ACHN (cell line): Measurements from ENCODE around the gene DSE.

Experiments used
- DNase-seq: peaks from one replicate; pipeline ENCODE4 v3.0.0-alpha.2; 2015
- in situ Hi-C: cut with HindIII; loops from 2 replicates; pipeline ENCODE4 v1.10.0; 2017; ENCODE audit warnings: low sequenced_read_pairs, low pct_ligation_motif_present, low pct_unique_long_range_greater_than_20kb

DSE gene

DNA sequence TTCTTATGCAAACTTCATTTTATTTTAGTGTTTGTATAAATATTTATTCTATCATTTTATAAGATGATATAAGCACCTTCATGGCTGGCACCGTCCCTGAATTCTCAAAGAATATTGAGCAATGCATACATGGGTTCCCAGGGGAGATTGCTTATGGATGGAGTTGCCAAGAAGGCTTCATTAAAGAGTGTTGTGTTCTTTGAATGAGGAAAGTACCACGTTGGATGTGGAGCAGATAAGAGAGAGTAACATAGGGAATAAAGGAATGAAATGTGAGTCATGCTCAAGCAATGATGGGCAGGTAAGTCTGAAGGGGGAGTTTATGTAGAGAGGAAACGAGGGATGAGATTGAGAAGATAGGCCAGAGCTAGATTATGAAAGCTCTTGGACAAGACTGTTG is 10.3 kb downstream of the DSE start:
- no peak for DNase-seq
- in situ Hi-C loops, result no loop called here

DNA sequence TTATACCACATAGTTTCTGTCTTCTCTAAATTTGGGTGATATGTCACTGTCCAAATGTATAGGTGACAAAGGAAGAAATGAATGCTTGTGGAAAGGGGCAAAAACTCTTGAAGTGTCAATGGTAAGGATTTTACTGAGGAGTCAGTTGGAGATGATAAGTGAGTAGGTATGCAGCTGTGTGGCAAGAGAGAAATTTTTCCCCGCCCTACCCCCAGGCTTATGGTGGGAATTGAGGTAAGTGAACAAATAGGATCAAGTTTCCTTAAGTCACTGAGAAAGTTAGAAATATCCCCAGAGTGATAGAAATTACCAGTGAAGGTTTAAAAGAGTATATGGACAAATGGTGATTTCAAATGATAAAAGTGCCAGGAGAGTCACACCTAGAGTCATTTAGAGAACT is 11.8 kb downstream of the DSE start:
- in situ Hi-C loops, result no loop called here
- DNase-seq, result no peak

DNA sequence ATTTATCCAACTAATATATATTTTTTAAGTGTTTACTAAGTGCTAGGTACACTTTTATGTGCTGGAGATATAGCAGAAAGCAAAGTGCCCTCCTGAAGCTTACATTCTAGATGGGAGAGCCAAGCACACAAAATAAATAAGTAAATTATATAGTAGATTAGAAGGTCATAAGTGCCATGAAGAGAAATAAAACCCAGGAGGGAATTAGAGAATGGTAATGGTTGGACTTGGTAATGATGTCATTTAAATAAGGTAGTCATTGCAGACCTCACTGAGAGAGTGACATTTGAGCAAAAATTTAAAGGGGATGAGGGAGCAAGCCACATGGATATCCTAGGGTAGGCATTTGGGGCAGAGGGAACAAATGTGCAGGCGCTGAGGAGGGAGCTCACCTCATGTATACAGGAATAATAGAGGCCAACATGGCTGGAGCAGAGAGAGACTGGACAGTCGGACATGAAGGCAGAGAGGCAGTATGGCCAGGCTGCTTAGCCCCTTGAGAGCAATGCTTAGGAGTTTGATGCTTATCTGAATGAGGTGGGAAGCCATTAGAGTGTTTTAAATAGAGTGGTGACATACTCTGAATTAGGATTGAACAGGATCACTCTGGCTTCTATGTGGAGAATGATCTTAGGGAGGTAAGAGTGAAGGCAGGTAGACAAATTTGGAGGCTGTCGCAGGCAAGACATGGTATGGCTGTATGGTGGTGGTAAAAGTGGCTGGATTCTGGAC is 14.1 kb downstream of the DSE start:
- in situ Hi-C loops, result no loop called here

DNA sequence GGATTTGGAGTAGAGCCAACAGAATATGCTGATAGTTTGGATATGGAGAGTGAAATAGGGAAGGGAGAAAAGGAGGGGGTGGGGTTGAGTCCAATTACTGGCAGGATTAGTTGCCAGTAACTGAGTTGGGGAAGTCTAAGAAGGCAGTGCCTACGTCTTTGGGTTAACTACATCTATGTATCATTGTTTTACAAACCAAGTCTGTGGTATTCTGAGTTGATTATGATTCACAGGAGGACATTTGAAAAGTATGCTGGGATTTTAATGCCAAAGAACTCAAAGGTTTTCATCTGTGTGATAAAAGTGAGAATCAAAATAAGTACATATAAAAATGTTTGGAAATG is 14.7 kb downstream of the DSE start:
- in situ Hi-C loops, result no loop called here
- peak; percentile 7 for DNase-seq

More for the DNA sequence above, 14.1 kb downstream of the DSE start:
- no peak for DNase-seq

DNA sequence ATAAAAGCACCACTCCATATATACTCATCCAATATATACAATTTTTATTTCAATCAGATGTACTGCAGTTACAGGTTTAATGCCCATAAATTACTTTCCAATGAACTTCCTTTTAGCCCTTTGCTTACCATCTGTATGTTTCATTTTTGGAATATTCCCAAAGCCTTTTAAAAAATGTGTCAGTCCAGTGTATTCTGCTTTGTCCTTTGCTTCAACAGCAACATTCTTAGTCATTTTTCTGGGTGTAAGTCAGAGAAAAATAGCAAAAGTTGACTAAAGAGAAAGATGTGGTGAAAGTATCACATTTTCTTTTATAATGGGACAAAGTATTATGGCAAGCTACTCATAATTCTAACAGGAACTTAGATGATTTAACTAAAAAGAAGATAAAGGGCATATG is 15.2 kb downstream of the DSE start:
- no peak for DNase-seq
- in situ Hi-C loops, result no loop called here

DNA sequence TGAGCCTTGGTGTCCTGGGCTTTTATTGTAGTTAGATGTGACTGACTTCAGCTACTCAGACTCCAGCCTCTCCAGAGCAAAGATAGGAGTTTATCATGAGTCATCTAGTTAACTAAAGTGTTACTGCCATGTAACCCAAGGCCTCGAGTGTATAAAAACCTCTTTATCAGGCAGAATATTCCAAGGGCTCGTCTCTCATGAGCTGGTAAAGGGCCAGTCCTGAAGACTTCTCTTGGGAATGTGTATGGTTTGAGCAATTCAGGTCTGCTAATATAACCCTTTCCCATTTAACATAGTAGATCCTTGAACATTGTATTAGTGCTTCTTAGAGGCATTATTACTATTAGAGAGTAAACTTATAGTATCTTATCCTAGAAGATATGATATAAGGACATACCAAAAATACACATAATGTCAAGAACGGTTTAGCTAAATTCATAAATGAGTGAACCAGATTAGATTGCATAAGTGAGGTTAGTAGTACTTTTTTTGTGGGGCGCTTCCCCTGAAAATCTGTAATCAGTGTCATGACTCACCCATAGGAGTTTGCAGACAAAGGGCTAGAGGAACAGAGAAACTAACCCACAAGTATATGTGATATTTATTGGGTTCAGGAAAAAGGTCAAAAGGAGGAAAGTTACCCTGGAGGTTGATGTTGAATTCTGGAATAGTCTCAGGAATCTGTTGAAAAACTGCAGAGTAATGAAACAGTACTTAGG is 16.0 kb downstream of the DSE start:
- DNase-seq, result peak; percentile 54
- in situ Hi-C loops, result no loop called here

DNA sequence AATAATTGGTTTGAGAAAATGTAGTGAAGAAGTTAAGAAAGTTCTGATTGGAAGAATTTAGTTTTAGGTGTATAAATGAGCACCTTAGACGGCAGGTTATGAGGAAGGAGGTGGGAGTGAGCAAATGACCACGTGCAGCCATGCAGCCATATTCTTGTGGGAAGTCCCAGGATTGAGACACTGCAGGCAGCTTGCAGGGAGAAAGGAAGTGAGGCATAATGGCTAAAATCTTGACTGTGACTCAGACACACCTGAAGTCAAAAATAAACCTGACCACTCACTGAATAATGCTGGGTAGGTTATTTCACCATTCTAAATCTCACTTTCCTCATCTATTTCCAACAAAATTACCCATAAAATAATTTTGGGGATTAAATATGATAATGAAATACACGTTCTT is 16.6 kb downstream of the DSE start:
- in situ Hi-C loops, result no loop called here
- DNase-seq, result peak; percentile 53

DNA sequence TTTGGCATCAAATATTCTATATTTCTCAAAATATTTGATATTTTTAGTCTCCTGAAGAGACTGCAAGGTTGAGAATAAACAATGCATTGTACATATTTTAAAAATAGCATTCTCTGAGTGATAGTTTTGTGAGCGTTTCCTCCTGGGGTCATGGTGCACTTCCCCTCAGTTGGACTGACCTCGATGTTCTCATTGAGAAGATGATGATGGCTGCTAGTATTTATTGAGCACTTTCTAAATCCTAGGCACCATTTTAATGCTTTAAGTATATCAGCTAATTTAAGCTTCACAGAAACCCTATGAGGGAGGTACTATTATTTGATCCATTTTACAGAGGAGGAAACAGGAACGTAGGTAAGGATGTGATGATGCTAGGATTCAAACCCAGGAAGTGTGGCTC is 18.2 kb downstream of the DSE start:
- in situ Hi-C loops, result no loop called here

DNA sequence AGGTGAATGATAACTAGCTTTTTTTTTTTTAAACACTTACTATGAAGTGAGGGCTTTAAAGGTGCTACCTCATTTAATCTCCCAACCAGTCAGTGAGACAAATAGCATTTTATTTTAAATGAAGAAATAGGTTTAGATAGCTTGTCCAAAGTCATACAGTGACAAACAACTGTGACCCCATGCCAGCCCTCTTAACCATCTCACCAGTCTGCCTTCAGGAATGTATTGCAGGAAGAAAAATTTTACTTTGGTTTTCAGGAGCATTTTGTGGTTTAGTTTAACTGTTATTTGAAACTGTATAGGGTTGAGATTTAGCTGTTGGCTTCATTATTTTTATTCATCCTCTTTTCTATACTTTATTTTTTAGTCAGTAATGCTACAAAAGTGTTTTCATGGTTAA is 18.6 kb downstream of the DSE start:
- in situ Hi-C loops, result no loop called here
- DNase-seq, result no peak

More for the DNA sequence above, 18.2 kb downstream of the DSE start:
- DNase-seq, result no peak

DNA sequence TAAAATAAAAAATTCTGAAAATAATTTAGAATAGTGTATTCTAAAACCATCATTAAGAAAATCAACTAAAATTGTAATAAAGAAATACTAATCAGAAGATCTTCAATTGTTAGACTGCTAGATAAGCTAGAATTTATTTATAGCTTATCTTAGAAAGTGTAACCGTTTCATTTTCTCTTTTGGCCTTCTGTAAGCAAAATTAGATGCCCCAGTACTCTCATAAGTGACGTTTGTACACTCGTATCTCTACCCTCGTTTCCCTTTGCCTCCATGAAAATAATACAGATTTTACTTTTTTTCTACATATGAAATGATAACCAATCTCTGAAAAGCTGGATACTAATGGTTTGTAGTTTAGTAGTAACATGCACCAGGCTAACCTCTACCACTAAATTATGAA is 19.8 kb downstream of the DSE start:
- in situ Hi-C loops, result no loop called here

DNA sequence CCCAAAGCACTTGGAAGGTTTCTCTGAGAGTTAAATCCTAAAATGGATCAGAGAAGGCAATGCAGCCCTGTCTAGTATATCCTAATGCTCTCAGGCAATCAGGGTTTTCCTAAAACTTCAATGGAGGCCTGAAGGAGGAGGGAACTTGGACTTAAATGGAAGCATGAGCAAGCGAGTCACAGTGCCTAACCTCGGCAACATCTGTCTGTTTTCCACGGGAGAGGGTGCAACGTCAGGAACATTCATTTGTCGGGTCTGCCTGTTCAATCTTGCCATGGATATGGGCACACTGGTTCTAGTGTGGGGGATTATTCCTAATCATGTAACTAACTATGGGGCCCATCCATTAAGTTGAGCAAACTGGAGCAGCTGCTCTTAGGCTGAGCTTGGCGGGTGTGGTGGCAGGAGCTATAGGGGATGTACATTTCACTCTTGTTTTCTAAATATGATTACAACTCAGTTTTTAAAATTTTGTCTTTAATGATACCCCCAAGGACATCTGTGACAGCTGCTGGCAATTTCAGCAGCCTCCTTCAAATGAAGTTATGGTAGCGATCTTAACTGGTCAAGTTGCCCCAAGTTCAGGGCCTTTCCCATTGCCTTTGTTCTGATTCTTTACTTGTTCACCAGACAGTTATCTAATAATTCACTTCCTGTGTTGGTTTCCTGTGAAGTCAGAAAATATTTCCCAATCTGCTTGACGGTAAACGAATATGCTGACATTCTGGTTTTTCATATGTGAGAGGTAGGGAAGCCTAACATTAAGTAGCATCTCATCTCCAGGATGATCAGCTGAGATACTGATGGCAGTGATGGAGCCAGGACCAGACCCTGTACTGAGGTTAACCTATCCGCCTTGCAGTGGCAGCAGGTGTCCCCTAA is 21.6 kb downstream of the DSE start:
- no peak for DNase-seq
- in situ Hi-C loops, result no loop called here

More for the DNA sequence above, 19.8 kb downstream of the DSE start:
- DNase-seq, result no peak

DNA sequence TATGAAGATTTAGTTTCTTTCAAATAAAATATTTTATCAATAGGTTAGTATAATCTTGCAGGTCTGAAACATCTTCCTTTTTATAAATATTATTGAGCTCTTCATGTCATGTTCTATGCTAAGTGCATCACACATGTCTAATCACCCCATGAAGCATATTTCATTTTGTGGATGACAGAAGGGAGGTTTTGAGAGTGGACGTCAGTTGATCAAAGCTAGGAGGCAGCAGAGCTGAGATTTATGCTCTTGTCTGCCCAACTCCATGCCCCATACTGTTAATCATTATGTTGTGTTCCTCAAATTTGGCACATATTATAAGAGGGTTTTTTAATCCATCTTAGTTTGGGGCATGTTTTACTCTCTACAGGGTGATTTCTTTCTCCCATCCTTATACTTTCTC is 22.7 kb downstream of the DSE start:
- in situ Hi-C loops, result no loop called here
- DNase-seq, result peak; percentile 6

DNA sequence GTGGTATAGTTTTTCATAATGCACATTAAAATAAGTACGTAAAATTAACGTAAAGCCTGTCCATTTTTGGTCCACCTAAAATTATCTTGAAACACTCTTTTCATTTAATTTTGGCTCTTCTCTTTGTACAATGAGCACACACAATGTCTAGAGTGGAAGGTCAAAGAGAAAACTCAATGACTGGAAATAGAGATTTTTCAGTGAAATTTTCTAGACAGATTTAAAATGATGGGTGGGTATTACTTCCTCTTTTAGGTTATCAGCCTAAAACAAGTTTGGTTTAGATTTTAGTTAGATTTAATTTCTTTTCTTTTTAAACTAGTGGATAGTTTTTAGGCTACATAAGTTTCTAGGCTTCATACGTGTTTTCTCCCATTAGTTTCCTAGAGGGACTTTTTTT is 24.9 kb downstream of the DSE start:
- in situ Hi-C loops, result no loop called here
- no peak for DNase-seq

DNA sequence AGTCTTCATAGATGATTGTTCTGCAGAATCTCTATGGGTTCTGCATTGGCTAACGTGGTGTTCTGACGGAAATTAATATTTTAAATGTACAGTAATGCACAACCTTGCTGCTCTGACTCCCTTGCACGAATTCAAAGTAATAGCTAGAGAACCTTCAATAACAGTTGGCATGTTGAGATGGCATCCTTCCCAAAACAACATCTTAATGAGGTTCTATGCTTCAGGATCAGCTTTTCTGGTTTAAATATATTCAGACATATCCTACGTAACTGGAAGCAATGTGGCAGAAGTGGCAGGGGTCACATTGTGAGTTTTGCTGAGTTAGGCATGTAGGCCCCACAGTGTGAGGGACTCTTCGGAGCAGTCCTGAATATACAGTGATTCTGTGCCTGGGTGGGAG is 25.7 kb downstream of the DSE start:
- in situ Hi-C loops, result no loop called here
- no peak for DNase-seq

DNA sequence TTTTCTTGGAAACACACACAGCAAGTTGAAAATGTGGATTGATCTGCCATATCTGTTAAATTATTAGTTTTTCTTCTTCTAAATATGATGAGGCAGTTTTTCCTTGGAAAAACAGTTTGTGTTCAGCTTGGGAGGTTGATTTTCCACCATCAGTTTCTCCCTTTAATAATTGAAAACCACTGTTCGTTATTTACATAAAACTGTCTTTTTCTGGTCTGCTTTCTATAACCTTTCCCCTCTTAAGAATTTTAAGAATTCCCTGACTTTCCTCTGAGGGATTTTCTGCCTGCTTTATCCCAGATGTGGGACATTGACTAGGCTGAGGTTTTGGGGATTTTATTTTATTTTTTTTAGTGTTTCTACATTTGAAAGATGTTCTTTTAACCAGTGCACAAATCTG is 27.2 kb downstream of the DSE start:
- DNase-seq, result peak; percentile 12
- in situ Hi-C loops, result no loop called here

DNA sequence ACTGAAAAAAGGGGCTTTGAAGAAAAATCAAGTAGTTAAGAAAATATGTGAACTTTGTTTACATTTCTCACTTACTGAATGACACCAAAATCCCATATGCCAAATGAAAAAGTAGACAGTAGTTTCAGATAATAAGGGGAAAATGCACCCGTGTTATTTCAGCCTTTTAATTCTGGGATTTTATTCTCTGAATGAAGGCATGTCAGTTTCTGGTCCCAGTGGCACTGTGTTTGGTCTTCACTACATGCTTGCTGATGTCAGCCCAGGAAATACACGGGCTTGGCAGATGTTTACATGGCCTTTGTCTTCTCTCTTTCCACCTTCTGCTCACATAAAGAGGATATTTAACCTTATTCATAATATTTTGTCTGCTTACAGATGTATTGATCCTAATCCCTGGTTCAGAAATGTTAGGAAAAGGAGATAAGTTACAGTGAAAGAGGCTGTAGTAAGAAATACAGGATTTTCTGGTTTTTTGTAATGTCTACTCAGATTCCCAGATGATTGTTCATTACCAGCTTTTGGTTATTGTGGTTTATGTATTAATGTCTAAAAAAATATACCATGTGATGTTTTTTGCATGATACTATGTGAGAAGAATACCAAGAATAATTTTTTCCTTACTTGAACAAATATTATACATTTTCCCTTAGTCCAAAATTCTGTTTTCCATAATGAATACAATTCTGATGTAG is 27.7 kb downstream of the DSE start:
- in situ Hi-C loops, result no loop called here
- no peak for DNase-seq

DNA sequence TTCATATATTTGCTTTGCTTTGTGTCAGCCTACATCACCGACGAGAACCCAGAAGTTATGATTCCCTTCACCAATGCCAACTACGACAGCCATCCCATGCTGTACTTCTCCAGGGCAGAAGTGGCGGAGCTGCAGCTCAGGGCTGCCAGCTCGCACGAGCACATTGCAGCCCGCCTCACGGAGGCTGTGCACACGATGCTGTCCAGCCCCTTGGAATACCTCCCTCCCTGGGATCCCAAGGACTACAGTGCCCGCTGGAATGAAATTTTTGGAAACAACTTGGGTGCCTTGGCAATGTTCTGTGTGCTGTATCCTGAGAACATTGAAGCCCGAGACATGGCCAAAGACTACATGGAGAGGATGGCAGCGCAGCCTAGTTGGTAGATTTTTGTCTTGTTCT is 28.5 kb downstream of the DSE start:
- in situ Hi-C loops, result no loop called here
- no peak for DNase-seq

DNA sequence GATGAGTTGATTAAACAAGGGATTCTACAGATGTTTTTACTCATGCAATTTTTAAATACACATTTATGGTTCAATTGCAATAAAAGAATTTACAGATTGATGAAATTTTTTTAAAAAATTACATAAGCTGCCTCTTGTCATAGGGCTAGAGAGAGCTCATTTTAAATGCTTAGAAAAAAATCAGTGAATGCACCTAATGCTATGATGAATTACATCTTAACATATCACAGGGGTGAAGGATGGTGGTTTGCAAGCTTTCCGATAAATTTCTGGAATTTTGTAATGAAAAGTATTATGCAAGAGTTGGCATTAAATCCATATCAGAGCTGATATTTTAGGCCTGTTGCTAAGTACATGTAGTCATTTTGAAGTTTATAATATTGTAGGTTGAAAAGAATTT is 29.6 kb downstream of the DSE start:
- no peak for DNase-seq
- in situ Hi-C loops, result no loop called here
